Measurements from ENCODE around the gene CYP2C19.
"Not testable (repeated sequence)": the region's sequence is repeated elsewhere in the genome, so short reads cannot be mapped to it uniquely, and the experiment has no call there.

The CYP2C19 gene

GRCh38 chr10:94889123-94889522 is 126.6 kb downstream of the CYP2C19 start:
- DNase-seq: no peak

DNA sequence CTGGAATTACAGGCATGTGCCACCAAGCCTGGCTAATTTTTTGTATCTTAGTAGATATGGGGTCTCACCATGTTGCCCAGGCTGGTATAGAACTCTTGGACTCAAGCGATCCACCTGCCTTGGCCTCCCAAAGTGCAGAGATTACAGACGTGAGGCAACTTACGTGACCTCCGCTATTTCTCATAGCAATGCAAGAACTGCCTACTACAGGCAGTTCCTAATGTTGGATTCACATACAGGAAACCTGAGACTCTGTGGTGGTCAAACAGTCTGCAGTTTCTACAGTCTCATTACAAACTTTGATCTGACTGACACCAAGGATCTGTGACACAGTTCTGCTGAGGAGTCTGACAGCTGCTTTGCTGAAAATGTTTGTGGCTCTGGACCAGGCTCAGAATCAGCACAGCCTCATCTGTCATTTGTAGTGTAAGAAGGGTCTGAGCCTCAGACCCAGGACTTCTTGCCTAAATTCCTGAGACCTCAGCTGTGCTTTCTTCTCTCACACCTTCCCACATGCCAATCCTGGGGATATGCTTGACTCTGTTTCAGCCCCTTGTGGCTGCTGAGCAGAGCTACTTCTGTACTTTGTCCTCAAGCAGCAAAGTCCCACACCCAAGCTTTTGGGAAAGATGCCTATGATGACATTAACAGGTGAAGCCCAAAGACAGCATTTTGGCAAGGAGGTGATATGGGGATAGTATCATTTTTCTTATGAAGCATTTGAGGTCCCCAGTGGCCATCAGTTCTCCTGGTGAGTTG is 128.0 kb downstream of the CYP2C19 start:
- no peak for DNase-seq

GRCh38 chr10:94898414-94898813 is 135.9 kb downstream of the CYP2C19 start:
- DNase-seq: not testable (repeated sequence)

- no peak for DNase-seq
Measured at GRCh38 chr10:94902080-94902479, 139.6 kb downstream of the CYP2C19 start.

DNA sequence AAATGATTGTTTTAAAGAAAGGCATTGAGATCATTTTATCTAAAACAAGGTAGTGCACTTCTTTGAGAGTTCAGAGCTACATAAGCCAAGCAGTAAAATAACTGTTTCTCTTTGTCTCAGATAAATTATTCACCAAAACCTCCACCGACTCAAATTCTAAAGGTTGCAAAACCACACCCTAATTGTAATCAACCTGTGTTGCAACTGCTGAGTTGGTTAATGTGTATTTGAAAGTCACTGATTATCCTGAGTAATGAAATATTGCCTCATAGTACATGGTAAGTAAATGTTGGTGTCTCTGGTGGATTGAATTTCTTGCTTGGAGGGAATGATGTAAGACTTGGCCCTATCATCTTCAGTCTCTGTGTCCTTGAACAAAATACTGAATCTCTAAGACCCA is 140.1 kb downstream of the CYP2C19 start:
- no peak for DNase-seq

Measured in hematopoietic multipotent progenitor cell treated with erythropoietin and hydrocortisone succinate and interleukin-3 and kit ligand, for 8 days (in vitro differentiated cells).